K562 (cell line): ENCODE results near the gene OR51G2. TPM values are rescaled to one million over a fixed set of nuclear protein-coding genes. Genes with fewer than 3 reads are reported as not detected.

Experiments
- BACH1 ChIP-seq: fragments of 200-800 bp; sonication (Bioruptor generic); IDR thresholded peaks from 2 replicates; pipeline ENCODE4 v1.6.1; 2016; ENCODE audit warnings: missing genetic modification characterization, missing compliant biosample characterization
- CBX5 ChIP-seq: IDR thresholded peaks from 2 replicates; pipeline ENCODE4 v1.6.1; 2014; ENCODE audit warnings: low read depth, borderline replicate concordance
- EHMT2 ChIP-seq: fragments of 450-650 bp; IDR thresholded peaks from 2 replicates; pipeline ENCODE4 v1.6.1; 2018; ENCODE audit warnings: antibody characterized with exemption
- FOXJ2 ChIP-seq: fragments of 200-800 bp; sonication (Bioruptor generic); IDR thresholded peaks from 2 replicates; pipeline ENCODE4 v1.6.1; 2016; ENCODE audit warnings: missing genetic modification characterization, missing compliant biosample characterization
- FOXM1 ChIP-seq, 2 experiments: fragments of 450-650 bp in 1 of 2; sonication (generic) in 1 of 2; formaldehyde crosslinking in 1 of 2; IDR thresholded peaks; 2 replicates each; pipeline versions ENCODE4 v1.6.1 to v1.9.0; 2017 to 2022; ENCODE audit warnings: low read depth in 2 of 2, mild to moderate bottlenecking in 2 of 2, missing genetic modification reagents in 1 of 2, moderate library complexity in 1 of 2
- KLF13 ChIP-seq: fragments of 450-650 bp; IDR thresholded peaks from 2 replicates; pipeline ENCODE4 v1.6.1; 2016; ENCODE audit warnings: missing genetic modification characterization, low read depth, mild to moderate bottlenecking, missing compliant biosample characterization, moderate library complexity, borderline replicate concordance
- MYNN ChIP-seq, 2 experiments: sonication (generic); formaldehyde crosslinking in 1 of 2; IDR thresholded peaks; 2 replicates each; pipeline versions ENCODE4 v1.5.0 to v1.6.1; 2016 to 2020; ENCODE audit warnings: antibody characterized with exemption in 1 of 2, missing genetic modification reagents in 1 of 2
- RBM22 ChIP-seq: fragments of 200-400 bp; formaldehyde crosslinking; IDR thresholded peaks from 2 replicates; pipeline ENCODE4 v1.6.1; 2018; ENCODE audit warnings: low read length, low read depth; ENCODE audit not compliant: poor library complexity, severe bottlenecking
- ZNF609 ChIP-seq: sonication (generic); formaldehyde crosslinking; IDR thresholded peaks from 2 replicates; pipeline ENCODE4 v1.8.1; 2023; ENCODE audit warnings: missing genetic modification reagents, mild to moderate bottlenecking, borderline replicate concordance
- polyA plus RNA-seq, 8 experiments: library from polyadenylated mRNA; depleted of rRNA in 4 of 8; stranded (reverse) in 5 of 8; unstranded in 3 of 8; fragments of >200 nt; fragmentation: Nextera tagmentation in 2 of 8; fragmentation: Illumina TruSeq in 1 of 8; extraction: Ambion mirVana in 2 of 8; extraction: Trizol in 1 of 8; gene quantifications; 2 replicates each; pipeline versions ENCODE4 v1.2.1 to v1.2.3, GENCODE V29; 2011 to 2014; ENCODE audit warnings: inconsistent platforms in 1 of 8, missing spikeins in 1 of 8
- total RNA-seq, 7 experiments: library from RNA; depleted of rRNA in 6 of 7; stranded (reverse); fragments of >200 nt in 6 of 7; fragmentation: Illumina TruSeq in 2 of 7; extraction: Trizol in 2 of 7; gene quantifications; 2 replicates each; pipeline versions ENCODE4 v1.2.1 to v1.2.3, GENCODE V29; 2011 to 2021; ENCODE audit warnings: low replicate concordance in 1 of 7

Gene OR51G2
- total and polyA plus RNA-seq, 9 of the 15 experiments (the other 6 are each of a cell fraction or from before 2014, with no cell fraction given), result not detected

DNA sequence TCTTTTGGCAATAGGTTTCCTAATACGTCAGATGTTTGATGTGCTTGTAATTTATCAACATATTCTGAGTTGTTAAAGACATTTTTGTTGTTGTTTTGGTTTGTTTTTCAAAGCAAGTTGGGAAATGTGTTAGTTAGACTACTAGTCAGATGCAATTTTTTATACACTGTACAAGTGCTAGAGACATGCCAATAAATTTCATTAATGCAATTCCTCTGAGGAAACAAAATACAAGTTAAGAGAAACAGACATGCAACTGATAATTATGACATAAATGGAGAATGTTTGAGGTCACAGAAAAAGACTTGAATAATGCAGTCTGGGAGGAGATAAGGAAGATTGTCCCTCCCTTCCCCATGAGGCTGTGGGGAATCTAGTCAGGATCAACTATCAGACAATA is 31.6 kb downstream of the OR51G2 start (continued):
- TF ChIP-seq ZNF609 (CRISPR knock-in tag) (no peak), FOXM1 (IDR thresholded peaks at IDR 0.05; ENCODE audit: low read depth) (no peak), FOXM1 (CRISPR knock-in tag; IDR thresholded peaks at IDR 0.05; ENCODE audit: low read depth) (no peak), BACH1 (tag) (no peak), FOXJ2 (tag) (no peak), RBM22 (no peak), MYNN (IDR thresholded peaks at IDR 0.05) (no peak), MYNN (CRISPR knock-in tag; IDR thresholded peaks at IDR 0.05) (no peak), EHMT2 (no peak), CBX5 (no peak), KLF13 (tag) (no peak)
